HG02623 (cell line): ENCODE measurements around the gene GPR32.
"Not testable (repeated sequence)": the region's sequence is repeated elsewhere in the genome, so short reads cannot be mapped to it uniquely, and the experiment has no call there.

Experiments
- ATAC-seq: cut with Tn5 transposase; IDR thresholded peaks from one replicate; pipeline ENCODE4 v1.9.1; 2021; ENCODE audit warnings: moderate library complexity; ENCODE audit not compliant: unreplicated experiment

The GPR32 gene, protein sequence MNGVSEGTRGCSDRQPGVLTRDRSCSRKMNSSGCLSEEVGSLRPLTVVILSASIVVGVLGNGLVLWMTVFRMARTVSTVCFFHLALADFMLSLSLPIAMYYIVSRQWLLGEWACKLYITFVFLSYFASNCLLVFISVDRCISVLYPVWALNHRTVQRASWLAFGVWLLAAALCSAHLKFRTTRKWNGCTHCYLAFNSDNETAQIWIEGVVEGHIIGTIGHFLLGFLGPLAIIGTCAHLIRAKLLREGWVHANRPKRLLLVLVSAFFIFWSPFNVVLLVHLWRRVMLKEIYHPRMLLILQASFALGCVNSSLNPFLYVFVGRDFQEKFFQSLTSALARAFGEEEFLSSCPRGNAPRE

GRCh38 chr19:50770164-50770563 is at the start of gene GPR32:
Gene GPR32, plus strand, starts transcription at chr19:50770464. Its CDS starts 137 bp downstream, at chr19:50770601.
- ATAC-seq = not testable (repeated sequence)

GRCh38 chr19:50720921-50721381 is 49.3 kb upstream of the GPR32 start:
- ATAC-seq = no peak

DNA sequence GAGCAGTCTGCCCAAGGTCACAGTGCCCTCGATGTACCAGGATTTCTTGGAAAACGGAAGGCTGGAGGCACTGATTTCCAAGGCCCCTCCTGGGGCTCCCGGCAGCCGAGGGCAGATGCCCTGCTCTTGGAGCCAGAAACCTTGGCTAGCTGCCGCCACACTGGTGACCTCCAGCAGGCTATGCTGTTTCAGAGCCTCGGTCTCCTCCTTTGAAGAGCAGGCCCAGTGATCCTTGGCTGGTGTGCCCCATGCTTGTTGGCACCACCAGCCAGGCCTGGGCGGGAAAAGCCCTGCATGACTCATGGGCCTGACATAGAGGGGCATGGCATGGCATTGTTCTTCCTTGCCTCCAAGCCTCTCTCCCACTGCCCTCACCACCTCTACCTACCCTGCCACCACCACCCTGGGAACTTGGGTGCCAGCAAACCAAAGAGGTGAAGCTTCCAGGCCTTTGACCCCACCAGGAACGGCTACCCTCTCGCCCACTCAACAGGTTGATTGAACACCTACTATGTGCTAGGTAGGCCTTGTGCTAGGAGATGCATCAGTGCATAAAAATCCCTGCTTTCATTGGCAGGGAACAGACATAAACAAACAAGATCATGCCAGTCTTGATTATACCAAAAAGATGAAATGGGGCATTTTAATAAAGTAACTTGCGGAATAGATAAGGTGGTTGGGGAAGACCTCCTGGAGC is 48.7 kb upstream of the GPR32 start:
- ATAC-seq = no peak

- no peak for ATAC-seq
Measured at GRCh38 chr19:50722201-50723013, 47.9 kb upstream of the GPR32 start.

DNA sequence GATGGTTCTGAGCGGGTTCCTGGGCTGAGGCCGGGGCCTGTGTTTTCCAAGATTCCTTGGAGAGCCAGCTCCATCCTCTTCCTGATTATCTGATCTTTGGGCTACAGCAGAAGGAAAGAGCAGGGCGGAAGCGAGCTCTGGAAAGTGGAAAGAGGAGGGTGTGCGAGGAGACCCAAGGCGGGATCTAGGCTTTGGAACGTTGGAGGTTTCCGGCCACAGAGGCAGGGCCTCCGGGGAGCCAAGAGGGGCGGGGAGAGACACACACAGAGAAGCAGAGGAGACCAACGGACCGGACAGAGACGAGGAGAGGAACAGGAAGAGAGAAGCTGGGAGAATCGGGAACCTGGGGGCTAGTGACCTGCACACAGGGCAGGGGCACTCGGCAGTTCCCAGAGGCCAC is 47.2 kb upstream of the GPR32 start, which contains the start of gene CLEC11A:
Gene CLEC11A, plus strand, starts transcription at position 296 of the 400 bp plus-strand sequence. CDS start 162 bp downstream, outside the sequence.
- no peak for ATAC-seq

- no peak for ATAC-seq
Measured at GRCh38 chr19:50723735-50724521, 46.3 kb upstream of the GPR32 start.

DNA sequence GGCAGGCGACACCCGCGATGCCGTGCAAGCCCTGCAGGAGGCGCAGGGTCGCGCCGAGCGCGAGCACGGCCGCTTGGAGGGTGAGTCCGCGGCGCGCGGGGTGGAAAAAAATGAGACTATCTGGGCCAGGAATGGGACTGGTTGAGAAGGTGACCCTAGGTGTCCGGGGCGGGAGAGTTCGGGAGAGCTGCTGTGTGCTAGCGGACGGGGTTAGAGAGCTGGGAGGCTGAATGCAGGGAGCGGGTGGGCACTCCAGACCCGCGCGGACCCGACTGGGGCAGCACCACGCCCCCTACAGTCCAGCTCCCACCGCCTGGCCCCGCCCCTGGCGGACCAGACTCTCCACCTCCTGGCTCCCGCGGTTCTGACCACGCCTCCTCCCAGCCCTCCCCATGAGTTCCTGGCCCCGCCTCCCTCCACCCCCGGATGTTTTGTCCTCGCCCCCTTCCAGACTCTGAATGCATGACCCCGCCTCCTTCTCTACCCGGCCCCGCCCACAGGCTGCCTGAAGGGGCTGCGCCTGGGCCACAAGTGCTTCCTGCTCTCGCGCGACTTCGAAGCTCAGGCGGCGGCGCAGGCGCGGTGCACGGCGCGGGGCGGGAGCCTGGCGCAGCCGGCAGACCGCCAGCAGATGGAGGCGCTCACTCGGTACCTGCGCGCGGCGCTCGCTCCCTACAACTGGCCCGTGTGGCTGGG is 45.6 kb upstream of the GPR32 start:
- no peak for ATAC-seq

DNA sequence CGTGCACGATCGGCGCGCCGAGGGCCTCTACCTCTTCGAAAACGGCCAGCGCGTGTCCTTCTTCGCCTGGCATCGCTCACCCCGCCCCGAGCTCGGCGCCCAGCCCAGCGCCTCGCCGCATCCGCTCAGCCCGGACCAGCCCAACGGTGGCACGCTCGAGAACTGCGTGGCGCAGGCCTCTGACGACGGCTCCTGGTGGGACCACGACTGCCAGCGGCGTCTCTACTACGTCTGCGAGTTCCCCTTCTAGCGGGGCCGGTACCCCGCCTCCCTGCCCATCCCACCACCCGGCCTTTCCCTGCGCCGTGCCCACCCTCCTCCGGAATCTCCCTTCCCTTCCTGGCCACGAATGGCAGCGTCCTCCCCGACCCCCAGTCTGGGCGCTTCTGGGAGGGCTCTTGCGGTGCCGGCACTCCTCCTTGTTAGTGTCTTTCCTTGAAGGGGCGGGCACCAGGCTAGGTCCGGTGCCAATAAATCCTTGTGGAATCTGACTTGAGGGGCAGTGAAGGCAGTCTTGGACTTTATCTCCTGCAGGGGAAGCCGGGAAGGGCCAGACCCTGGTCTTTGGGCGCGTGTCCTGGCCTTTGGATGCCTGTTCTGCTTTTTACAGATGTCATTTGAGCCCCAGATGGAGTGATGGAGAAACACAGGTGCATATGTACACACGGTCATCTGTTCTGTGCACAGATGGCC is 44.9 kb upstream of the GPR32 start:
- no peak for ATAC-seq

DNA sequence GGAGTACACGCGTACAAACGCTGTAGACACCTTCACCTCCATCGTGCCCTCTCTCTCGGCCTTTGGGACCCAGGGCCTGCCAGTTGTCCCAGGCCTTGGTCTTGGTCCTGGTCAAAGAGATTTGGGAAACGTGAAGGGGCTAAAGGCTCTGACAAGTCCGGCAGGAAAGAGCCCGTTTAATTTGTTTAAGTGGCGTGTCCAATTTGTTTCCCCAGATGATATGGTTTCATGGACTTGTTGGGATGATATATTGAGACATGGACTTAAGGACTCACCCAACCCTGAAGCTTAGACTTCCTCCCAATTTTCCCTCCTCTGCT is 44.4 kb upstream of the GPR32 start:
- no peak for ATAC-seq

- no peak for ATAC-seq
Measured at GRCh38 chr19:50728084-50728737, 42.1 kb upstream of the GPR32 start.

DNA sequence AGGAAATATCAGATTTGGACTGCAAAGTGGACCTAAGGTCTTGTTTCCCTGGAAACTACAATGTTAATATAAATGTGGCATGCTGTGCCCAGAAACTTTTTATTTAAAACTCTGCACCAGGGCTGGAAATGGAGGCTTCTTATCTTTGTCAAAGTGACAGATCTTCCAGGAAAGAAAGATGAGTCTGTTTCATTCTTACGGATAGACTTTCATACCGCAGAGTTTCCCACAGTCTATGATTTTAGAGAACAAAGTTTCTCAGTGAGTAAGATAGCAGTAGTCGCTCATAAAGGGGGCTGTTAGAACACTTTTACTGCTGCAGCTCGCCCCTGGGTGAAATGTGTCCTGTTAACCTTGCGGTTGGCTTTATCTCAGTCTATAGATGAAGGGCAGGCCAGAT is 40.4 kb upstream of the GPR32 start:
- ATAC-seq = no peak

DNA sequence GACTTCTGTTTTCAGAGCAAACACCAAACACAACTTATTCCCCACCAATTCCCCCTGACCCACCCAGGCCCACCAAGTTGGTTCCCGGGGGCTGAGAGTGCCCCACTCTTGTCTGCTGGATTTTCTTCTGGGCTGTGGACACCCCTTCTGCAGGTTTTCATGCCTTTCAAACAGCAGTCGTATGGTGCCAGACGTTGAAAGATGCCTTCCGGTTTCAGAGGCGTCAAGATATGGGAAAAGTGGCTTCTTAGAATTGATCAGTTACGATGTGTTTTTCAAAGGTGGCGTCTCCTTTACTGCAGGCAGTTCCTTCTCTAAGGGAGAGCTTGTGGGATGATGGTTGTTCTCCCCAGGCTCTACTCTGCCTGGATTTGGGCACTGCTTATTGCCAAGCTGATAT is 34.4 kb upstream of the GPR32 start:
- no peak for ATAC-seq

GRCh38 chr19:50736338-50736737 is 33.9 kb upstream of the GPR32 start:
- ATAC-seq = no peak

- no peak for ATAC-seq
Measured at GRCh38 chr19:50739132-50739913, 30.9 kb upstream of the GPR32 start.

DNA sequence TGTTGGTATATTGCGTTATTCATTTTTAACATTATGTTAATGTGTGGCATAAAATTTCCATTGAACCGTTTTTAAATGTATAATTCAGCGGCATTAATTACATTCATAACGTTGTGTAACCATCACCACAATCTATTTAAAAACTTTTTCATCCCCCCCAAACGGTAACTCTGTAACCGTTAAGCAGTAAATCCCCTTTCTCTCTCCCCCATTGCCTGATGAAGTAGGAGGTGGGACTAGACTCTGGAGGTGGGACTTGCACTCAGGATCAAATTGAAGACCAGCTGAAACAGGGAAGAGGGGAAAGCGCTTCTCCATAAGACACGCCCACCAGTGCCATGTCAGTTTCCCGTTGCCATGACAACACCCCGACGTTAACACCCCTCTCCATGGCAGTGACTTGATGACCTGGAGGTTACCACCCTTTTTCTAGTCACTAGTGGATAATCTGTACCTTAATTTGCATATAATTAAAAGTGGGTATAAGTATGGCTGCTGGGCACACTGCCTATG is 30.3 kb upstream of the GPR32 start:
- ATAC-seq = no peak

- ATAC-seq = no peak
Measured at GRCh38 chr19:50741179-50741933, 28.9 kb upstream of the GPR32 start.

GRCh38 chr19:50743537-50743936 is 26.7 kb upstream of the GPR32 start:
- ATAC-seq = no peak
